Fibroblast of lung (primary cell): ENCODE data around the gene RABGAP1L.

Experiments
- EZH2 ChIP-seq: IDR thresholded peaks from 2 replicates; pipeline ENCODE4 v1.5.1; 2012; ENCODE audit warnings: low read length, control low read depth, mild to moderate bottlenecking; ENCODE audit errors: missing control alignments
- TF ChIP-seq, protein P1 (sequence below), 2 donors: IDR thresholded peaks in 1 of 2; conservative IDR thresholded peaks in 1 of 2; 1 replicate in 1 of 2; 2 replicates in 1 of 2; pipeline ENCODE4 v1.5.1; 2011 to 2012; ENCODE audit warnings: low read length in 2 of 2, control low read depth in 1 of 2, inconsistent platforms in 1 of 2, low read depth in 1 of 2, mild to moderate bottlenecking in 1 of 2

DNA sequence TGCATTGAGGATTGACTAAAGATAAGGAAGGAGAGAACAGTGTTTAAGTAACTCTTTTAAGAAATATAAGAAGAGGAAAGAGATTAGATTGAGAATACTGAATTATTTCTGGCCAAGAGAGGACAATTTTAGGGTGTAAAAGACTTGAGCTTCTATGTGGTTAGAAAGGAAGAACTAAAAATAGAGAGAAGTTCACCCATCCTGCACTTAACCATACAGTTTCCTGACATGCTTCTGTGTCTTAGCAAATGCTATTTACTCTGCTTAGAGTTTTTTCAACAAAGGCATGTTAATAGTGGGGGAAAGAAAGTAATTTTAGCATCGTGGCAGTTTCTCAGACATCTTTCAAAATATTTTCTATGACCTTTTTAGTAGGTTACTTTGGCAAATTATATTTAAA is 165.6 kb downstream of the RABGAP1L start:
- TF ChIP-seq, protein P1, sequence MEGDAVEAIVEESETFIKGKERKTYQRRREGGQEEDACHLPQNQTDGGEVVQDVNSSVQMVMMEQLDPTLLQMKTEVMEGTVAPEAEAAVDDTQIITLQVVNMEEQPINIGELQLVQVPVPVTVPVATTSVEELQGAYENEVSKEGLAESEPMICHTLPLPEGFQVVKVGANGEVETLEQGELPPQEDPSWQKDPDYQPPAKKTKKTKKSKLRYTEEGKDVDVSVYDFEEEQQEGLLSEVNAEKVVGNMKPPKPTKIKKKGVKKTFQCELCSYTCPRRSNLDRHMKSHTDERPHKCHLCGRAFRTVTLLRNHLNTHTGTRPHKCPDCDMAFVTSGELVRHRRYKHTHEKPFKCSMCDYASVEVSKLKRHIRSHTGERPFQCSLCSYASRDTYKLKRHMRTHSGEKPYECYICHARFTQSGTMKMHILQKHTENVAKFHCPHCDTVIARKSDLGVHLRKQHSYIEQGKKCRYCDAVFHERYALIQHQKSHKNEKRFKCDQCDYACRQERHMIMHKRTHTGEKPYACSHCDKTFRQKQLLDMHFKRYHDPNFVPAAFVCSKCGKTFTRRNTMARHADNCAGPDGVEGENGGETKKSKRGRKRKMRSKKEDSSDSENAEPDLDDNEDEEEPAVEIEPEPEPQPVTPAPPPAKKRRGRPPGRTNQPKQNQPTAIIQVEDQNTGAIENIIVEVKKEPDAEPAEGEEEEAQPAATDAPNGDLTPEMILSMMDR (conservative IDR thresholded peaks at IDR 0.05 in 1 of 2, IDR thresholded peaks at IDR 0.05 in 1 of 2; ENCODE audit: low read depth in 1 of 2, low read length in 2 of 2): no peak
- TF ChIP-seq EZH2: no peak
